ENCODE results near the gene CSRP1. TPM values are rescaled to one million over a fixed set of nuclear protein-coding genes. Genes with fewer than 3 reads are reported as not detected.
"Not testable (repeated sequence)": the region's sequence is repeated elsewhere in the genome, so short reads cannot be mapped to it uniquely, and the experiment has no call there.

The CSRP1 gene
- total RNA-seq, 1 donor from 2014 or later, result 151 TPM

DNA sequence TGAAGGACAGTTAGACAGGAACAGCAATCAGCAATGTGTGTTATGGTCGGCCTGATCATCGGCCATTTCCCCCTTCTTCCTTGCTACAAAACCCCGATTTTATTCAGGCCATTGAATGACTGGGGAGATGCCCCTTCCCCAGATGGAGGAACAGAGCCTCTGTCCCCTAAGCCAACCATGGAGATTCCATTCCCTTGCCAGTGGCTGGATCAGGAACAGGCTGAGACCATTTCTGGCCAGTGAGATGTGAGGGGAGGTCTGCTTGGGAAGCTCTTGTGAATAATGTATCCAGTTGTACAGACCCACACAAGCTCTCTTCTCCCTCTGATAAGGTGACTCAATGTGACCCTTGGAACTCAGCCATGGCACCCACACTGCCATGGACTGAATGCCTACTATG lies 7.7 kb downstream of the CSRP1 start:
- no peak for DNase-seq (ENCODE audit: low spot score)

DNA sequence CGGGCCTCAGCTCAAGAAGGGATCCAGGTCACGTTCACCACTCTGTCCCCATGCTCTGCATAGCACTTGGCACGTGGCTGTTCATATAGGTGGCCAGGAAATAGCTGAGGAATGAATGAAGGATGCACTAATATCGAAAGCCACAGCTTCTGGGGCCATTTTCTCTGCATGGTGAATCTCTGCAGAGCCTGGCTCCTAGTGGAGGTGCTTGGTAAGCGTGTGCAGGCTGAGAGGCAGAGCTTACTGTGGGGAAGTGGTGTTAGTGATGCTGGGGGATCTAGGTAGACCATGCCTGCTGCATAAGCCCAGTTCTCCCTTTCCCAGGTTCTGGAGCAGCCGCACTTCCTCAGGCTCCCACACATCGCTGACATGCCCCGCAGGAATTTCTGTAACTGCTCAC lies 8.3 kb downstream of the CSRP1 start:
- no peak for DNase-seq (ENCODE audit: low spot score)

DNA sequence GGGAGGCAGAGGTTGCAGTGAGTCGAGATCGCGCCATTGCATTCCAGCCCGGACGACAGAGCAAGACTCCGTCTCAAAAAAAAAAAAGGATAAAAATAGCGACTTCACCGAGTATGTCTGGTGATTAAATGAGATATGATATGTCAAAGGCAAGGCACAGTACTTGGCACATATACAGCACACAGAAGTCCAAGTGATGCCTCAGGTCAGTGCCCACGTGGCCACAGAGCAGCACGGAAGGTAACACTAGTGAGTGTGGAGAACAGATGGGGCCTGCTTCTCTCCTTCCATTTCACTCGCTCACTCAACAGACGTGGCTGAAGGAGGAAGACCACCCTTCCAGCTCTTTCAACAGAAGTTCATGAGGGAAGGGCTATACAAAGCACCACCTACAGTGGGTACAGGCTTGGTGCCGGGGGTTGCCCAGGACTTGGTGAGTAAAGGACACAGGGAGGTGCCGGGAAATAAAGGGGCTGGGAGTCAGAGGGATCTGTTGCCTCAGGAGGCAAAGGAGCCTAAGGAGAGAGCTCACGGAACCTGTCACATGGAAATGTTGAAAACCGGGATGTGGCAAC lies 8.9 kb downstream of the CSRP1 start:
- DNase-seq (ENCODE audit: low spot score), result no peak

DNA sequence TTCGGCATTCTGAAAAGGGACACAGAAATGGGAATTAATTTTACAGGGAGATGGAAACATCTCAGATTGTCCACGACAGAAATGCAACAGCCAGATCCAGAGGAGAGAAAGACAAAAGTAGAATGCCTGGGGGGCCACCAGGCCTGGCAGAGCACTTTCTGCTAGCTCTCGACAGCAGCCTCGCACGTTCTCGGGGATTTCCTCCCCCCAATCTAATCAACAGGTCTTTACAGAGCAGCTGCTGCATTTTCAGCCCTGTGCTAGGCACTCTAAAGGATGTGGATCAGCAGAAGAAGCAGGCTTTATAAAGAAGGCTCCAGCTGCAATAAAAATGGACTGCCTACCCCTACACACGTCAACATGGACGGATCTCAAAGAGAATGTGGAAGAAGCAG lies 10.6 kb downstream of the CSRP1 start:
- no peak for DNase-seq (ENCODE audit: low spot score)

DNA sequence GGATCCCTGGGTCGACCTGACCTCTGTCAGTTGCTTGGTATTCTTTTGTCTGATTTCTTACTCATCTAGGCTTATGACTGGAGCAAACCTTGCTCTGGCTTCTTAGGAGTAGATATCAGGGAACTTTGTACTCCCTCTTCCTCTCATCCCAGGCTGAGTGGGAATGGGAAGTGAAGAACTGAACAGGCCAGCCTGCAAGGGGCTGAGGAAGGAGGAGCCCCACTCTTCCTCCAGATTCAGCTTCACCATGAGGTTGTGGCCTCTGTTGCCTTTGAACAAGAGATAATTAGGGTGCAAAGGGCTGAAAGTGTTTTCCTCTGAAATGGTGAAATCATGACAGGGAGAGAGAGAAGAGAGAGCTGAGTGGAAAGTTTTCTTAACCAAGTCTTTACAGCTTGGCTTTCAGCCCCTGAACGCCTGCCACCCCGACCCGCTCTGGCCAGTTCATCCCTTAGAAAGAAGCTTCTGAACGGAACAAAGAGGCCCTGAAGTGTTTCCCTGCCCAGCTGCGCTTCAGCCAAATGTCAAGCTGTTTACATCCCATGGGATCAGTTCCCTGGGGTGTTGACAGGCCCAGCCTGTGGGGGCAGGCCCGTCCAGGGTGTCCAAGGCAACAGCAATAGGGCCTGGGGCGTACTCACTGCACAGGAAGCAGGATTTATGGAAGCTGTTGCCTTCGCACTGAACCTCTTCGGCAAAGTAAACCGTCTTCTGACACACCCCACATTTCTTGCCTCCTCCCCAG lies 11.2 kb downstream of the CSRP1 start:
- DNase-seq (ENCODE audit: low spot score), result no peak

DNA sequence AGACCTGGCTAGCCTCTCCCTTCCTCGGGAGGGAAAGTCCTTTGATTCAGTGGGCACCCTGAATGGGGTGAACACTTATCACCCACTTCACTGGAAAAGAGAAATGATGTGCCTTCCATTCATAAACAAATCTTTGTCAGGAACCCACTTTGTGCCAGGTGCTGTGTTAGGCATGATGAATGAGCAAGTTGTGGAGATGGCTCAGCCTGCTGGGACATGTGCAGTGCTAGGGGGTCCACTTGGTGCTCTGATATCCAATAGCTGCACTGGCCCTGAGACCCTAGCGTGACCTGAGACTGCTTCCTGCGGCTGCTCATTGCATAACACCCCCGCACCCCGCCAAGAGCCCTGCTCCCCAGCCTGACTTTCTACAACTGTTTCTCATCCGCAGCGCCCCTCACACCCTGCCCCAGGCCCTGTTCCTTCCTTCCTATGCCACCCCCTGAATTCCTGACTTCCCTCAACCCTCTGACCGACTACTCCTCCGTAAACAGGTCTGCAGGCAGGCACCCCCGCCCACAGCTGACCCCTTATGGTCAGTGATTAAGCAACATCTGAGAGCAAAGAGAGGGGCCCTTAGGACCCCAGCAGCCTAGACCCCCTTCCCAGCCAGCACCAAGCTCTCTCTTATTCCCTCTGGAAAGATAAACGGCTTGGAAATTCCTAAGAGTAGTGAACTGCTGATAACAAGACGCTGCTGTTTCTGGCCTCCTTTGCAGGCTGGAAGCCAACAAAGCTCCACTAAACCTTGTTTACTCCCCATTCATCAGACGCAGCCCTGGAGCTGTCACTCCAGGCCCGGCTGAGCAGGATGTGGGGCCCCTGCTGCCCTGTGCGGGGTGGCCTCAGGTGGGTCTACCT lies 12.9 kb downstream of the CSRP1 start:
- DNase-seq (ENCODE audit: low spot score), result no peak

DNA sequence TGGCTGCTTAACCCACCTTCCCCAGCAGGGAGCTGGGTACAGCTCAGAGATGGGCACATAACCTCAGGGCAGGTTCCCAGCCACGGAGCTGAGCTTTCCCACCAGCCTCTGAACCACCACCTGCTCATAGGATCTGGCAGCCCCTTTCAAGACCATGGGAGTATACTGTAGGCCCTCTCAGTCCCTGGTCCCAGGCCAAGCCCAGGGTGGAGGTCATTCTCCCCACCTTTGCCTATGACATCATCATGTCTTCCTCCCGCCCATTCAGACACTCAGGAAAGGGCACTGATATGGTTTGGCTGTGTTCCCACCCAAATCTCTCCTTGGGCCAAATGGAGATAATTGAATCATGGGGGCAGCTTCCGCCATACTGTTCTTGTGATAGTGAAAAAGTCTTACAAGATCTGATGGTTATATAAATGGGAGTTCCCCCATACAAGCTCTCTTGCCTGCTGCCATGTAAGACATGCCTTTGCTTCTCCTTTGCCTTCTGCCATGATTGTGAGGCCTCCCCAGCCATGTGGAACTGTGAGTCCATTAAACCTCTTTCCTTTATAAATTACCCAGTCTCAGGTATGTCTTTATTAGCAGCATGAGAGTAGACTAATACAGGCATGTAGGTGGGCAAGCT lies 13.8 kb downstream of the CSRP1 start:
- not testable (repeated sequence) for DNase-seq (ENCODE audit: low spot score)

DNA sequence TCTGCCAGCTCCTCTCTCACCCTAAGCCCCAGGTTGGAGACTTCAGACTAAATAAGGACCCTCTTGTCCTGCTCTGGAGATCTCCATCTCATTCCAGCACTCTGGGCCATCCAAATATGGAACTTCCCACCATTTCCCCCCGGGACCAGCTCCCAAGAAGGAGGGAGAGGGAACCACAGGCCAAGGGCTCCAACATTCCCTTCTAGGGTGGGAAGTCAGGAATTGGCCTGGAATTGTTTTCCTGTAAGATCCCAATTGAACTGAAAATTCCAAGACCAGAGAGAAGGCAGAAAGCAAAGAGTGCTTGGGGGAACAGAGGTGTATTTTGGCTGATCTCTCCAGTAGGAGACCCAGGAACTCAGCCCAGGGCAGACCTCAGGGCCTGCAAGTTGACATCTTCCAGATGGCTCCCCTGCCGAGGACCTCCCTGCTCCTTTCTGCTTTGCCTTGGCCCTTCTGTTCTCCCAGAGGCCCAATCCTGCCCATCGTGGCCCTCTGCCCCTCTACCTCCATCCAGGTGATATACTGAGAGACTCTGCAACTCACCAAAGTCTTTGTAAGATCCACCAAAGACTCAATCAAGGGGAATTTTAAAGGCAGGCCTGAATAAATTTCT lies 14.9 kb downstream of the CSRP1 start:
- no peak for DNase-seq (ENCODE audit: low spot score)

DNA sequence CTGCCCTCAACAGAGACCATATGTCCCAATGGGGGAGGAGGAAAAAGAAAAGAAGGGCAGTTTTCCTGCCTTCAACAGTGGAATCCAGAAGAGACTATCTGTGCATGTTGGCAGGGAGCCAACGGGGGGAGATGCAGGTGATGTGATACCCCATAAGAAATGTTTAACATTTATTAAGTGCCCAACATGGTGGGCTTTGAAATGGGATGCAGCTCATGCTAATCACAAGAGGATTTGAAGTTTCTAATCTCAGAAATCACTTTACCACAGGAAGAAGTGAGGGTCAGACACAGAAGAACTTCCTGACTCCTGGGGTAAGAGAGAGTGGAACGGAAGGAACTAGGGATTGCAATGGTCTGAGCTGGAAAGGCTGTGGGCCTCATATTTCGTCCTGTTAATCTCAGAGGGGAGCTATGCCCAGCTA lies 16.2 kb downstream of the CSRP1 start:
- no peak for DNase-seq (ENCODE audit: low spot score)

DNA sequence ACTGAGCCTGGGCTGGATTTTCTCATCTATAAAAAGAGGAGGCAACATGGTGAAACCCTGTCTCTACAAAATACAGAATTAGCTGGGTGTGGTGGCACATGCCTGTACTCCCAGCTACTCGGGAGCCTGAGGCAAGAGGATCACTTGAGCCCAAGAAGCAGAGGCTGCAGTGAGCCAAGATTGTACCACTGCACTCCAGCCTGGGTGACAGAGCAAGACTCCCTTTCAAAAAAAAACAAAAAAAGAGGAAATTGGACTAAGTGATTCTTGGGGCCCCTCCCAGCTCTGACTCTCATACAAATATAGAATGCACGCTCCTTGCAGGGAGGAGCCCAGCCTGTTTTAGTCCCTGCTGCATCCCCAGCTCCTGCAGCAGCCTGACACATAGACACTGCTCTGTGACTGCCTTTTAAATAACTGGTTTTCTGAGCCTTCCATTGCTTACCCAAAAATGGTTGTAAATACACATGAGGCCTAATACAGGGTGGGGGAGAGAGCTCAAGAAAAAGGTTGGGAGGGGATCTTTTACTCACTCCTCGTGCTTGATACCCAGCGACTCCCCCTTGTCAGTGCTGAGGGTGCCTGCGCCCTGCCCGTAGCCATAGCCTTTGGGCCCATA lies 17.2 kb downstream of the CSRP1 start:
- DNase-seq (ENCODE audit: low spot score), result no peak

DNA sequence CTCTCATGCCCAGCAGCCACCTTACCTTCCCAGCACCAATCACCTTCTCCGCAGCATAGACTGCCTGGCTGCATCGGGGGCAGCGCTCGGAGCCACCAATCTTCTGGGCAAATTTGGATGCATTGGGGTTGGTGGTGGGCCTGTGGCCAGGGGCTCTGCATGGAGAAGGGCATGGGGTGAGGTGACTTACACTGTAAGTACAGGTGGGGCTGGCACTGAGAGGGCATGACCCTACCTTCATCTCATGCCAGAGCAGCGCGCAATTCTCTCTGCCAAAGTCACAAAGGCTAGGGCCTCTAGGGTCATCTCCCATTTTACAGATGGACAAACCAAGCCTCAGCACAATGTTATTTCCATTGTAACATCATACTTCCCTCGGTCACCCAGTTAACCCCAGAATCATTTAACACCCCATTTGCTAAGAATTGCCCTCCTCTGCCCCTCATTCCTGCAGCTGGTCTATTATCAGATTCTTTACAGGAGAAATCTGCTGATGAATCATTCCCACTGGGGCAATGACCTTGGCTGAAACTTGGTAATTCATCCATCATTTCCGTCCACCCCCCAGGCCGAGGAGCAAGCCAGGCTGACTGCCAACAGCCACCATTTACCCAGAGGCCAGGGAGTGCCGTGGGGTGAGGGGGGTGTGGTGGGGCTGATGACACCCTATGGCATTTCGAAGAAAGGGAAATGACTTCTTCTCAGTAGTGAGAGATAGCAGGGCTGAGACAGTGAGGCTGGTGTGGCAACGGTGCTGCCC lies 17.9 kb downstream of the CSRP1 start:
- no peak for DNase-seq (ENCODE audit: low spot score)

DNA sequence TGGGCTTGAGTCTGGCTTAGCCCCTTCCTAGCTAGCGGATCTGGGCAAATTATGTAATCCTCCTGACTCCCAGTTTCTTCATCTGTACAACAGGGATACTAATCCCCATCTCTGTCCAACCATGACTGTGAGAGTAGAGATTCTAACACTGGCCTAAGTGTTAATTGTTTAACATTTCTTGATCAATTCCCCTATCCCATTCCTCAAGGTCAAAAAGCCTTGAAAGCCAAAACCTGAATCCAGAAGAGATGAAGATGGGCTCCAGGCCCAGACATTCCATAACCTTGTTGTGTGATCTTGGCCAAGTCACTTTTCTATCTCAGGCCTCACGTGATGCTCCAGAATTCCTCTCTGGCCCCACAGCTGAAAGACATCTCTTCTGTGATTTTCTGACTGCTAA lies 19.2 kb downstream of the CSRP1 start:
- DNase-seq (ENCODE audit: low spot score), result no peak

DNA sequence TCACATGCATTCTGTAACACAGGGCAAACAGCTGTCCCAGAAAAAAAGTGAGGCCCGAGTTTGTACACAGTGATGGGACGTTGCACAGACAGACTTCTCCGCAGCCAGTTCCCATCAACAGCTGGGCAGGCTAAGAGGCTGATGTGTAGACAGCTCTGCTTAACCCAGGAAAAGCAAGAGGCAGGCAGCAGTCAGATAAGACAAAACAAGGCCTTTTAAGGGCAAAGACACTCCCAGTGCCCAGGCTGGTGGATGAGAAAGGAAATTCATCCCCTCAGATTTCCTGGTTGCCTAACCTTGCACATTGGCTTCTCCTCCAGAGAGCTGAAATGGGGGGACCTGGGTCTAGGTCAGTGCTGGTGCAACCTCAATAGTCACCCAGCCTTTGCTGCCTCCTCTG lies 20.7 kb downstream of the CSRP1 start:
- no peak for DNase-seq (ENCODE audit: low spot score)

DNA sequence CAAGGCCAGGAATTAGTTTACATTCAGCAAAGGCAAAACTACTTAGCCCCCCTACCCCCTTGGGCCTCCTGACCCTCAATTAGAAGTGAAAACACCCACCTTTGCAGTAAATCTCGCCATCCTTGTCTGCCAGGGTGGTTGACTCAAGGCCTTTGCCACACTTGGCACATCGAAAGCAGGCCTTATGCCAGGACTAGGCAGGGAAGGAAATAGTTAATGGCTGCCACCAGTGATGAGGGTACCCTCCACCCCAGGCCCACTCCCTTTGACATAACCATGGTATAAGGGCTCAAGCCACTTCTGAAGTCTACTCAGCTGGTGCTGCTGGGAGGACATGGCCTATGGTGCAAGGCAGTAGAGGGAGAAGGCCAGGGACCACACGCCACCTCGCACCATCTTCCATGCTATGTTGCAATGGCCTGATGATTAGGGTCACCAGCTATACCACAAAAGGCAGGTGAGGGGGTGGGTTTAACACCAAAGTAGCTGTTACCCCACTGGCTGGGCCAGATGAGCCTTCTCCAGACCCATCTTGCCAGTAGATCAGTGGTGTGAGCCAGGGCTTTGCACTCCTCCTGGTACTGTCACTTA lies 21.6 kb downstream of the CSRP1 start:
- no peak for DNase-seq (ENCODE audit: low spot score)

DNA sequence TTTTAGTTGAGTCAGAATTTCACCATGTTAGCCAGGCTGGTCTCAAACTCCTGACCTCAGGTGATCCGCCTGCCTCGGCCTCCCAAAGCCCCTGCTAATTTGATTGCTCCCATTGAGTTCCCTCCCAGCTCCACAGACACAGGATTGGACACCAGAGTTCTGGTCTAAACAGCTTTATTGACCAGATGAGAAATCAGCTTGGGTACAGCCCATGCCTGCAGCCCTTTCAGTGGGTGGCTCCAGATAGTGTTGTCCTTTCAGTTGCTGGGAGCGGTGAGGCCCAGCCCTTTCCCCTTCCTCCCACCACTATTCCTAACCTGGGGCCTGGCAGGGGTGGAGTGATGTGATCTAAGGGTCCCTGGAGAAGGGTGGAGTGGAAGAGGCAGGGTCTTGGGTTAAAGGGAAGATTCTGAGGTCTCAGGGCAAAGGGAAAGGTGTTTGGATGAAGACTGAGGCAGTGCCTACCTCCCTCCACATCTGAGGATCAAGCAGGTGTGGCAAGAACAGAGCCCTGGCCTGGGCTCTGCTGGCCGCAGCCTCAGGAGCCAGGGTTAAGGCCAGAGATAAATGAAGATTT lies 23.5 kb downstream of the CSRP1 start:
- DNase-seq (ENCODE audit: low spot score), result no peak

DNA sequence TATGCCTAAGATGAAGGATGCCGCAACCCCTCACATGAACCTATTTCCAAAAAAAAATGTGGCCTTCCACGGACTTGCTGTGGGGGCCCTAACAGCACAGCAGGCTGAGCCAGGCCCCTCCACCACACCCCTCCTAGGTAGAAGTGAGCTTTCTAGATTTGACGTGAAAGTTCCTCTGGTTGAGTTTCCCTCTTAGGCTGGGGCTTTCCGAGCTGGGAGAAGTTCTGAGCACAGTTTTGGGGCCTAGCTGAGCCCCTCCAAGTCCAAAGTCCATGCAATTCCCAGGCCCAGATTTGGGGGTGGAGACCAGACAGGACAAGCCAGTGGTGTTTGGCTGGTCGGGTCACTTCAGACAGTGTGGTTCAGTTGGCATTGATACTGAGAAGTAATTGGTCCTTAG lies 24.2 kb downstream of the CSRP1 start:
- DNase-seq (ENCODE audit: low spot score), result no peak

DNA sequence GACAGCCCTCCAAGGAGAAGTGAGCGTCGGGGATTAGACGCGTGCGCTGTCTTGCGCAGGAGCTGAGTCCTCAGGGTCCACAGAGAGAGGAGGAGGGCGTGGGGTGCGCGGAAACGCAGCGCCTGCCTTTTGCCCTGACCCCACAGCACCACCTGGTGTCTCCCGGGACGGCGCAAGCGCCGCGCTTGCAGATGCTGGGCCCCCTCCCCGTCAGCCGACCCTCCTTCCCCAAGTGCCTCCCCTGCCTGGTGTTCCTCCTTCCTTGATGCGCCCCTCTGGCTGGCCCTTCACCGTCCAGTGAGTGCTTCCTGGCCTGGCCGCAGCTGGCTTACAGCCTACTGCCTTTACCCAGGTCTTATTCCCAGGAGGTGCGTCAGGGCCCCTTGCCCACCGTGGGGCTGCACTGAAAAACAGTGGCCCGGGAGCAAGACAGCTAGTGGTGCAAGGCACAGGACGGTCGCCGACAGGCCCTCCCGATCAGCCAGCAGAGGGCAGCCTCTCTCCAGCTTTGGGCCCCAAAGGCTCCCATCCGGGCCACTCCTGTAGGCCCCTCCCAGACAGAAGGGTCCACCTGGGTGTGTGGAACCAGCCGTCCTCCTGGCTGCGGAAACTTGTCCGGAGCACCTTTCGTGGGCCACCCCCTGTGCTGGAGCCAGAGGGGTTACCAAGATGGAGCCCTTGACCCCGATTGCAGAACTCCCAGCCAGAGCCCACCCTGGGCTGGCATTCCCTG lies 25.0 kb downstream of the CSRP1 start:
- peak; percentile 95 for DNase-seq (ENCODE audit: low spot score)

DNA sequence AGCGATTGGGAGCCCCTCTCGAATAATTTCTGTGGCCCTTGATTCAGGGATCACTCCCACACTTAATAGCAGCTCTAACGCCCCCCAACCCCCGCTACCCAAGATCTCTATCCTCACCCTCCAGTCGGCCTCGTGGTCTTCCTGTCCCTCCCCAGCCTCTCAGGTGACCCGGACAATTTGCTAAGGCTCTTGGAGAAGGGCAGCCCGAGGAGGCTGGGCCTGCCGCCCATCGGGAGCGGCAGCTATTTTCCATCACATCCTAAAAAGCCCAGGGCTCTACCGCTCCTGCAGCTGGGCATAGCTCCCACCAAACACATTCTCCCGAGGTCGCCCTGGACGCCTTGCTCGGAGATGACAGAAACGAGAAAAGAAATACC lies 25.9 kb downstream of the CSRP1 start:
- no peak for DNase-seq (ENCODE audit: low spot score)
